HCT116 (cell line): ENCODE measurements around the gene LRCH1. TPM values are rescaled to one million over a fixed set of nuclear protein-coding genes. Genes with fewer than 3 reads are reported as not detected.

Experiments
- ATAC-seq: fragments of 200-7000 bp; cut with Tn5 transposase; 2 replicates; pipeline ENCODE4 v1.9.1; 2020; ENCODE audit warnings: mild to moderate bottlenecking, moderate library complexity
- BruUV-seq: library from RNA; stranded (reverse); fragments of 400-500 nt; replicated peaks from 2 replicates; lab custom pipeline; 2021; lab: Mats Ljungman, UMichigan
- CTCF ChIA-PET: fragments of 300-600 bp; sonication (Branson Sonifier 250); formaldehyde crosslinking; loops from one replicate; lab custom pipeline; 2021; ENCODE audit warnings: antibody characterized with exemption; lab: Charles Lee
- POLR2A ChIA-PET: fragments of 300-600, 350-600 bp; sonication (Branson Sonifier 250); formaldehyde crosslinking; loops from one replicate; lab custom pipeline; 2021; ENCODE audit warnings: antibody characterized with exemption; lab: Charles Lee
- RAD21 ChIA-PET, 2 experiments: fragments of 300-600 bp; sonication (Branson Sonifier 250); formaldehyde crosslinking; loops; one replicate each; lab custom pipeline; 2023; ENCODE audit warnings: low total read pairs in 2 of 2; ENCODE audit not compliant: uncharacterized antibody in 2 of 2, unreplicated experiment in 2 of 2, low non-redundant PET in 1 of 2; lab: Charles Lee
- DNase-seq: peaks from one replicate; pipeline ENCODE4 v3.0.0-alpha.2; 2010; ENCODE audit warnings: low read depth, low spot score
- H2AFZ ChIP-seq: fragments of 200-600 bp; shearing (Covaris generic), sonication (generic); 2 replicates; pipeline ENCODE4 v1.6.1; 2017; ENCODE audit warnings: low read depth, mixed run types, mixed read lengths, antibody characterized with exemption, low read length; ENCODE audit not compliant: poor library complexity, severe bottlenecking
- H3K27ac ChIP-seq: 2 replicates; pipeline ENCODE4 v1.5.1; 2012; ENCODE audit warnings: low read depth, low read length
- H3K27me3 ChIP-seq: fragments of 200-600 bp; sonication (generic); 2 replicates; pipeline ENCODE4 v1.6.1; 2016; ENCODE audit warnings: mixed run types, low read length, mixed read lengths; ENCODE audit not compliant: insufficient read depth
- H3K36me3 ChIP-seq, 2 experiments: fragments of 200-500 bp in 1 of 2; fragments of 200-600 bp in 1 of 2; sonication (Bioruptor generic) in 1 of 2; sonication (generic) in 1 of 2; 2 replicates each; pipeline versions ENCODE4 v1.5.1 to v1.6.1; 2014 to 2016; ENCODE audit warnings: low read length in 2 of 2, inconsistent platforms in 1 of 2, mixed read lengths in 1 of 2, mixed run types in 1 of 2; ENCODE audit not compliant: insufficient read depth in 2 of 2, control insufficient read depth in 1 of 2
- H3K4me1 ChIP-seq, 2 experiments: fragments of 200-600 bp in 1 of 2; sonication (generic) in 1 of 2; 2 replicates each; pipeline versions ENCODE4 v1.5.1 to v1.6.1; 2012 to 2017; ENCODE audit warnings: low read length in 2 of 2, inconsistent platforms in 1 of 2, mild to moderate bottlenecking in 1 of 2, mixed read lengths in 1 of 2, mixed run types in 1 of 2, moderate library complexity in 1 of 2; ENCODE audit not compliant: insufficient read depth in 2 of 2, control insufficient read depth in 1 of 2
- H3K4me2 ChIP-seq: fragments of 200-600 bp; sonication (generic); 2 replicates; pipeline ENCODE4 v1.6.1; 2017; ENCODE audit warnings: mixed run types, low read length, mixed read lengths
- H3K4me3 ChIP-seq, 2 experiments: fragments of 200-600 bp in 1 of 2; sonication (generic) in 1 of 2; replicated peaks in 1 of 2; 2 replicates each; pipeline ENCODE4 v1.5.1; 2011 to 2016; ENCODE audit warnings: low read length in 2 of 2, control low read depth in 1 of 2, low read depth in 1 of 2, mild to moderate bottlenecking in 1 of 2, mixed read lengths in 1 of 2, mixed run types in 1 of 2
- H3K79me2 ChIP-seq: fragments of 200-600 bp; sonication (generic); 2 replicates; pipeline ENCODE4 v1.6.1; 2017; ENCODE audit warnings: mild to moderate bottlenecking, mixed run types, low read length, moderate library complexity, mixed read lengths; ENCODE audit not compliant: insufficient read depth
- H3K9ac ChIP-seq: fragments of 200-600 bp; sonication (generic); 2 replicates; pipeline ENCODE4 v1.6.1; 2016; ENCODE audit warnings: low read length, mixed read lengths
- H3K9me2 ChIP-seq: fragments of 200-600 bp; sonication (generic), shearing (Covaris generic); 2 replicates; pipeline ENCODE4 v1.6.1; 2017; ENCODE audit warnings: mixed run types, mild to moderate bottlenecking, moderate library complexity; ENCODE audit not compliant: insufficient read depth
- H3K9me3 ChIP-seq, 2 experiments: fragments of 200-500 bp in 1 of 2; fragments of 200-600 bp in 1 of 2; sonication (Bioruptor generic) in 1 of 2; sonication (generic) in 1 of 2; 2 replicates each; pipeline ENCODE4 v1.6.1; 2014 to 2017; ENCODE audit warnings: low read length in 2 of 2, mixed read lengths in 2 of 2, inconsistent platforms in 1 of 2, low read depth in 1 of 2, mild to moderate bottlenecking in 1 of 2, mixed run types in 1 of 2, moderate library complexity in 1 of 2; ENCODE audit not compliant: control insufficient read depth in 1 of 2, insufficient read depth in 1 of 2
- H4K20me1 ChIP-seq: fragments of 200-600 bp; sonication (generic), shearing (Covaris generic); 2 replicates; pipeline ENCODE4 v1.6.1; 2017; ENCODE audit warnings: mixed run types, mild to moderate bottlenecking, moderate library complexity; ENCODE audit not compliant: insufficient read depth
- CBX3 ChIP-seq: IDR thresholded peaks from 2 replicates; pipeline ENCODE4 v1.6.1; 2012; ENCODE audit warnings: low read depth
- CEBPB ChIP-seq: IDR thresholded peaks from 2 replicates; pipeline ENCODE4 v1.6.1; 2012; ENCODE audit warnings: low read depth
- EZH2 ChIP-seq: fragments of 200-600 bp; sonication (generic); IDR thresholded peaks from 2 replicates; pipeline ENCODE4 v1.6.1; 2017; ENCODE audit warnings: antibody characterized with exemption, mixed run types
- EZH2phosphoT487 ChIP-seq: fragments of 200-600 bp; IDR thresholded peaks from 2 replicates; pipeline ENCODE4 v1.6.1; 2018; ENCODE audit warnings: antibody characterized with exemption, borderline replicate concordance
- JUND ChIP-seq: IDR thresholded peaks from 2 replicates; pipeline ENCODE4 v1.6.1; 2012
- MAX ChIP-seq: IDR thresholded peaks from 2 replicates; pipeline ENCODE4 v1.6.1; 2012
- POLR2A ChIP-seq: IDR thresholded peaks from 2 replicates; pipeline ENCODE4 v1.7.0; 2011; ENCODE audit warnings: borderline replicate concordance; ENCODE audit not compliant: insufficient read depth, insufficient read length; ENCODE audit errors: extremely low read depth
- POLR2AphosphoS5 ChIP-seq: IDR thresholded peaks from 2 replicates; pipeline ENCODE4 v1.6.1; 2011; ENCODE audit warnings: mild to moderate bottlenecking, low read depth, low read length, moderate library complexity
- RAD21 ChIP-seq: IDR thresholded peaks from 2 replicates; pipeline ENCODE4 v1.6.1; 2012; ENCODE audit warnings: low read depth, mild to moderate bottlenecking
- SIN3A ChIP-seq: IDR thresholded peaks from 2 replicates; pipeline ENCODE4 v1.6.1; 2012; ENCODE audit warnings: low read depth
- SP1 ChIP-seq: IDR thresholded peaks from 2 replicates; pipeline ENCODE4 v1.6.1; 2012; ENCODE audit warnings: low read depth
- SRF ChIP-seq: IDR thresholded peaks from 2 replicates; pipeline ENCODE4 v1.6.1; 2012; ENCODE audit warnings: low read depth
- TCF7L2 ChIP-seq: IDR thresholded peaks from 2 replicates; pipeline ENCODE4 v1.7.0; 2011; ENCODE audit warnings: borderline replicate concordance, inconsistent platforms; ENCODE audit not compliant: insufficient read depth, insufficient read length; ENCODE audit errors: extremely low read depth
- ZFX ChIP-seq: fragments of 450-650 bp; IDR thresholded peaks from 2 replicates; pipeline ENCODE4 v1.6.1; 2017
- ZNF274 ChIP-seq: fragments of 200-500 bp; sonication (Bioruptor generic); IDR thresholded peaks from 2 replicates; pipeline ENCODE4 v1.6.1; 2014; ENCODE audit warnings: mild to moderate bottlenecking, low read depth, low read length, inconsistent platforms
- intact Hi-C: fragments of 100-400 bp; cut with micrococcal nuclease; formaldehyde crosslinking; loops from 2 replicates; pipeline ENCODE4 v1.10.0; 2022
- total RNA-seq: library from RNA; stranded (reverse); gene quantifications from one replicate; pipeline ENCODE4 v1.2.1, GENCODE V29; 2021; ENCODE audit not compliant: unreplicated experiment
- TF ChIP-seq, protein P1 (sequence below): IDR thresholded peaks from 2 replicates; pipeline ENCODE4 v1.6.1; 2012; ENCODE audit warnings: low read depth

LRCH1 gene
- total RNA-seq, 1 experiment from 2014 or later, result 15.6 TPM

- H3K79me2 ChIP-seq, result peaks cover 65% of the 10 kb centered on the region
- DNase-seq (no peak), ATAC-seq (no peak)
- H2AFZ ChIP-seq, result no peak overlapping the region
- H3K4me1 ChIP-seq, result peaks cover 10 to 23% of the 10 kb centered on the region in 2 experiments; a peak in 3 of 4 replicates
- intact Hi-C loops, result loop anchor here (5.0 kb wide), 1 partner anchor 47 kb away; no protein-coding TSS in a partner anchor
- H3K9me3 ChIP-seq, result no peaks in the 10 kb centered on the region
- BruUV-seq, result no TSS peak
- RAD21 ChIA-PET, result no interaction called here
- peak overlapping the region; percentile 81 for H3K9ac ChIP-seq
- H3K36me3 ChIP-seq, result no peaks in the 10 kb centered on the region
- no peaks in the 10 kb centered on the region for H3K9me2 ChIP-seq
- no peak for TF ChIP-seq TCF7L2
- TF ChIP-seq RAD21, result no peak
- 0 out of 2 replicates have a peak, but pooled peaks cover 3% of the 10 kb centered on the region for H4K20me1 ChIP-seq
- peak overlapping the region; percentile 88 for H3K4me3 ChIP-seq
- CTCF ChIA-PET, result interaction anchor here (1.0 kb wide), 1 partner anchor 12 kb away, joined by 3 read pairs; no protein-coding TSS in a partner anchor
- no peaks in the 10 kb centered on the region for H3K27me3 ChIP-seq
- peak overlapping the region; percentile 76; the same call in 1 of the 2 replicates for H3K27ac ChIP-seq
- H3K4me2 ChIP-seq, result peak overlapping the region; percentile 98
- POLR2A ChIA-PET, result no interaction called here
These were observed 2.0 kb downstream of the LRCH1 start for GRCh38 chr13:46554951-46555350.

DNA sequence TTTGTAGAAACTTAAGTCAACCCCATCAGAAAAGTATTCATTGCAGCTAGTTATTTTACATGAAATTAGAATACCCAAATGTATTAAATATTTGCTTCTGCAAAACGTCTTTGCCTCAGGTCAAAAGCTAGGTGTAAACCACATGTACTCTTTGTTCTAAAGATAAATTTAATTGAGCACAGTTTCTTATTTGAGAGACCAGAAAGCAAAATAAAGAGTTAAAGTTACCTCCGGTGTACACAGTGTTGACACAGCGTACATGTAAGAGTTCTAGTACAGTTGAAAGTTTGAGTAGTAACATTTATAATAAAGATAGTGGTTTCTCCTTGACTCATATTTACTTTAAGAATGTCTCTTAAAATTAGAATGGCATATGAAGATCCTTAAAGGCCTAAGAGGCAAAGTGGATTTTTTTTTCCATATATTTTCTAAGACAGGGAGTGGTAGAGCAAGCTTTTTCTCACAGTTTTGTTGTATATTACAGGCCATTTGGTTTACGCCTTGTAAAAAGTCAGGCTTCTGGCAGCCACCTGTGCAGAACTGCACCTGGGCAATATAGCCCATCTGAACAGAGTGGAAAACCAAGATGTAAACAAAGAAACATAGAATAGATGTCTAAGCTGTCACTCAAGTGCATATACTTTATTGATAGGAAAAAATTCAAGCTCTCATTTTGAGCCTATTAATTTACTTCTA is 2.9 kb downstream of the LRCH1 start:
- Histone ChIP-seq H3K4me3 (no peak overlapping the region), H3K27ac (no peak overlapping the region), H3K36me3 (no peaks in the 10 kb centered on the region), H2AFZ (no peak overlapping the region), H3K4me2 (no peak overlapping the region), H3K27me3 (no peaks in the 10 kb centered on the region), H3K4me1 (peaks cover 10 to 23% of the 10 kb centered on the region in 2 experiments; a peak in 3 of 4 replicates), H3K79me2 (peaks cover 74% of the 10 kb centered on the region), H4K20me1 (0 out of 2 replicates have a peak, but pooled peaks cover 3% of the 10 kb centered on the region)
- ATAC-seq, result no peak
- intact Hi-C loops, result no loop called here
- RAD21 ChIA-PET, result no interaction called here
- no peak for DNase-seq
- TF ChIP-seq SIN3A (no peak), ZFX (no peak), EZH2 (no peak), JUND (no peak), POLR2AphosphoS5 (no peak), EZH2phosphoT487 (no peak), SP1 (no peak), MAX (no peak), CBX3 (no peak), SRF (no peak), ZNF274 (no peak), CEBPB (no peak), POLR2A (no peak)
- TF ChIP-seq, protein P1, sequence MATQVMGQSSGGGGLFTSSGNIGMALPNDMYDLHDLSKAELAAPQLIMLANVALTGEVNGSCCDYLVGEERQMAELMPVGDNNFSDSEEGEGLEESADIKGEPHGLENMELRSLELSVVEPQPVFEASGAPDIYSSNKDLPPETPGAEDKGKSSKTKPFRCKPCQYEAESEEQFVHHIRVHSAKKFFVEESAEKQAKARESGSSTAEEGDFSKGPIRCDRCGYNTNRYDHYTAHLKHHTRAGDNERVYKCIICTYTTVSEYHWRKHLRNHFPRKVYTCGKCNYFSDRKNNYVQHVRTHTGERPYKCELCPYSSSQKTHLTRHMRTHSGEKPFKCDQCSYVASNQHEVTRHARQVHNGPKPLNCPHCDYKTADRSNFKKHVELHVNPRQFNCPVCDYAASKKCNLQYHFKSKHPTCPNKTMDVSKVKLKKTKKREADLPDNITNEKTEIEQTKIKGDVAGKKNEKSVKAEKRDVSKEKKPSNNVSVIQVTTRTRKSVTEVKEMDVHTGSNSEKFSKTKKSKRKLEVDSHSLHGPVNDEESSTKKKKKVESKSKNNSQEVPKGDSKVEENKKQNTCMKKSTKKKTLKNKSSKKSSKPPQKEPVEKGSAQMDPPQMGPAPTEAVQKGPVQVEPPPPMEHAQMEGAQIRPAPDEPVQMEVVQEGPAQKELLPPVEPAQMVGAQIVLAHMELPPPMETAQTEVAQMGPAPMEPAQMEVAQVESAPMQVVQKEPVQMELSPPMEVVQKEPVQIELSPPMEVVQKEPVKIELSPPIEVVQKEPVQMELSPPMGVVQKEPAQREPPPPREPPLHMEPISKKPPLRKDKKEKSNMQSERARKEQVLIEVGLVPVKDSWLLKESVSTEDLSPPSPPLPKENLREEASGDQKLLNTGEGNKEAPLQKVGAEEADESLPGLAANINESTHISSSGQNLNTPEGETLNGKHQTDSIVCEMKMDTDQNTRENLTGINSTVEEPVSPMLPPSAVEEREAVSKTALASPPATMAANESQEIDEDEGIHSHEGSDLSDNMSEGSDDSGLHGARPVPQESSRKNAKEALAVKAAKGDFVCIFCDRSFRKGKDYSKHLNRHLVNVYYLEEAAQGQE, result no peak
- TF ChIP-seq, all 23 proteins: peak for 0
- no peaks in the 10 kb centered on the region for H3K9me3 ChIP-seq
- CTCF ChIA-PET, result interaction anchor here (1.0 kb wide), 1 partner anchor 13 kb away, joined by 3 read pairs; no protein-coding TSS in a partner anchor
- no peak overlapping the region for H3K9ac ChIP-seq
- POLR2A ChIA-PET, result no interaction called here
- no peaks in the 10 kb centered on the region for H3K9me2 ChIP-seq
- BruUV-seq, result no TSS peak
